GM12878 (cell line): ENCODE measurements around the gene PLD5.

Experiments
- BHLHE40 ChIP-seq, 2 experiments: fragments of 450-650 bp in 1 of 2; IDR thresholded peaks; 2 replicates each; pipeline ENCODE4 v1.6.1; 2011 to 2017; ENCODE audit warnings: low read depth in 2 of 2, borderline replicate concordance in 1 of 2, improper control_type of control experiment in 1 of 2, low read length in 1 of 2, mild to moderate bottlenecking in 1 of 2
- HCFC1 ChIP-seq: fragments of 150-350 bp; IDR thresholded peaks from 2 replicates; pipeline ENCODE4 v1.6.1; 2014; ENCODE audit warnings: low read length
- KDM1A ChIP-seq: fragments of 200-600 bp; sonication (generic); IDR thresholded peaks from 2 replicates; pipeline ENCODE4 v1.6.1; 2016; ENCODE audit warnings: borderline replicate concordance
- POLR2A ChIP-seq: IDR thresholded peaks from 2 replicates; pipeline ENCODE4 v1.6.1; 2011; ENCODE audit warnings: low read depth, mild to moderate bottlenecking, low read length

DNA sequence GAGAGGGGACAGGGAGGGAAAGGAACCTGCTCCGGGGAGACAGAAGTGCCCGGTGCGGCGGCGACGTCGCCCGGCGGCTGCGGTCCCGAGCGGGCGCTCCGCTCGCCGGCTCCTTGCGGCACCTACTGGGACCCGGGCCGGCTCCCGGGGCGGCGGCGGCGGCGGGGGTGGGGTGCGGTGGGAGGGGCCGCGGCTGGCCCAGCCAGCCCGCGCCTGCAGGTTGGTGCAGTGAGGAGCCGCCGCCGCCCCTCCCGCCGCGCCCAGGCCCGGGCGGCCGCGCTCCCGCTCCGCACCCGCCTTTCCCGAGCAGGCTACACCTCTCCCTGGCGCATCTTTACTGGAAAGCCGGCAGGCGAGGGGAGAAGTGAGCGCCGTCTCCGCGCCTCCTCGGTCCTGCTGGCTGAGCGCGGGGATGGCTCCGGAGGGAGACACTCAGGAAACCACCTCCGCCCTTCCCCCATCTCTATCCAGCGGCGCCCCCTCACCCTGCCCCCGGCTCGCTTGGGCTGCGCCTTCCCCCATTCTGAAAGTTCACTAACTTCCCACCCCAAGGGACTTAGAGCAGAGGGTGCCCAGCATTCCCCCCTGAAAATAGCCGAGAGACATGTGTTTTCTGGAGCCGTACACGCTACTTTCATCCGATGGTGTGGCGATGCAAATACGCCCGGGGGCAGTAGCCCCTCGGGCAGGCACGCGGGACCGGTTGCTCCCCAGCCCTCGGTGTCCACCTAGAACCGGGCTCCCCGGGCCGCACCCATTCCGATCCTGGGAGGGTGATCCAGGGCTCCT is at the start of gene PLD5:
- TF ChIP-seq POLR2A (no peak), HCFC1 (no peak), KDM1A (no peak), BHLHE40 (IDR thresholded peaks at IDR 0.05; ENCODE audit: borderline replicate concordance in 1 of 2, low read depth in 2 of 2, low read length in 1 of 2) (no peak)
